Measurements from ENCODE around the gene PVALEF. TPM values are rescaled to one million over a fixed set of nuclear protein-coding genes. Genes with fewer than 3 reads are reported as not detected.
A peak's percentile ranks its signal among the peaks of the same experiment; 100 is the strongest.

The PVALEF gene
- polyA plus RNA-seq, 1 donor: 3.0 TPM

DNA sequence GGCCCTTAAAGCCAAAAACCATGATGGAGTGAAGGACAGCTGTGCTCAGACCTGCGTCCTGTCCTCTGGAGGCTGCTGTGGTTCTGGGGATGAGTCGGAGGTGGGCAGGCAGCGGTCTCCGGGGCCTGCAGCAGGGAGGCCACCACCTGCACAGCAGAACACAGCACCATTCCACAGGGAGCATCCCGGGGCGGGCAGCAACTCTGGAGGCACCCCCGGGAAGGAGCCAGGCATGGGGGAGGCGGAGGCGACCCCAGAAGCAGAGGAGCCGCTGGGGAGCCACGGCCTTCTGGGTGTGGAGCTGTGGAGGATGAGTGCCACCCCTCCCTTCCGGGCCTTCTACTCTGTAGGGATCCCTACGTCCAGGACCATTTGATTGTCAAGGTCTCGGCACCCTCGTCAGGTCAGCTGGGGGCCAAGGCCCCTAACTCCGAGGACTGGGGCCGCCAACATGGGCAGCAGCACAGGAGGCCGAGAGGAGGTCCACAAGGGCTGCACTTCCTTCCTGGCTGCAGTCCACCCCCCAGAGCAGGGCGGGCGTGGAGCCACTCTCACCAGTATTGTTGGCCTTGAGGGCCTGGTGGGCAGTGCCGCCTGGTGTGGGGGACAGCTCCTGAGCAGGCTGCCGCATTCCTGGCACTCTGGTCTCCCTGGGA, 33.6 kb downstream of the PVALEF start:
- DNase-seq: no peak

DNA sequence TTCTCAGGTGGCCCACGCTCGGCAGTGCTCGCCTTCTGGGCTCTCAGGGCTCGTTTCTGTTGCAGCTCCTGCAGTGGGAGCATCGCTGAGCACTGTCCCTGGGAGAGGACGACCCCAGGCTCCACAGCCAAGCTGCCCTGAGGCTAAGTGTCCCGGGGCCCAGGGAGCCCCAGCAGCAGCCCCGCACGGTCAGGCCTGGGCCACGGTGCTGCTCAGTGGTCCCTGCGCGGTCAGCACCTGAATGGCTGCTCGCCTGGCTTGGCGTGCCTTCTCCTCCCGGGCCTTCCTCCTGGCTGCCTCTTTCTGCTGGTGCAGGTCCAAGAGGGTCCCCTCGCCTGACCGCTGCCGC, 34.1 kb downstream of the PVALEF start:
- DNase-seq: no peak

GRCh38 chr17:81200201-81200600, 34.9 kb downstream of the PVALEF start:
- no peak for DNase-seq

GRCh38 chr17:81200695-81201580, 35.6 kb downstream of the PVALEF start:
- DNase-seq: peak; percentile 60

- no peak for DNase-seq
Measured at GRCh38 chr17:81202318-81202717, 37.0 kb downstream of the PVALEF start.

GRCh38 chr17:81203136-81203535, 37.8 kb downstream of the PVALEF start:
- DNase-seq: no peak

GRCh38 chr17:81204578-81204977, 39.3 kb downstream of the PVALEF start:
- no peak for DNase-seq

GRCh38 chr17:81206166-81206565, 40.9 kb downstream of the PVALEF start:
- DNase-seq: no peak

- DNase-seq: no peak
Measured at GRCh38 chr17:81206657-81207056, 41.4 kb downstream of the PVALEF start.

GRCh38 chr17:81207610-81208581, 42.6 kb downstream of the PVALEF start:
- DNase-seq: no peak

GRCh38 chr17:81208651-81209050, 43.3 kb downstream of the PVALEF start:
- no peak for DNase-seq

DNA sequence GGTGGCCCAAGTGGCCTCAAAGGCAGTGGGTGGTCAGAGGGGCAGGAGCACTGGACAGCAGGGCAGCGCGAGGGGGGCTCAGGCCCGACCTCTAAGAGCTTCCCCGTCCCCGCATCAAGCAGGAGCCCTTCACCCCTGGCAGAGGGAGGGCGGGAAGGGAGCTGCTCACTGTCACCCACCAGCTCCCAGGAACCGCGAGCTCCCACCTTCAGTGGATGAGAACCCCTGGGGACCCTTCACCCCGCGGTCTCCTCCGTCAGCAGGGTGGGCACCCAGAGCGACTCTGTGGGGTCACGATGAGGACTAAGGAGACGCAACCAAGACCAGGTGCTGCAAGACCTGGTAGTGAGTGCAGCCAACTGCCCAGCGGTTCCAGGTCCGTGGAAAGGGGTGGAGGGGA, 43.8 kb downstream of the PVALEF start:
- no peak for DNase-seq

GRCh38 chr17:81210466-81210865, 45.2 kb downstream of the PVALEF start:
- DNase-seq: no peak

DNA sequence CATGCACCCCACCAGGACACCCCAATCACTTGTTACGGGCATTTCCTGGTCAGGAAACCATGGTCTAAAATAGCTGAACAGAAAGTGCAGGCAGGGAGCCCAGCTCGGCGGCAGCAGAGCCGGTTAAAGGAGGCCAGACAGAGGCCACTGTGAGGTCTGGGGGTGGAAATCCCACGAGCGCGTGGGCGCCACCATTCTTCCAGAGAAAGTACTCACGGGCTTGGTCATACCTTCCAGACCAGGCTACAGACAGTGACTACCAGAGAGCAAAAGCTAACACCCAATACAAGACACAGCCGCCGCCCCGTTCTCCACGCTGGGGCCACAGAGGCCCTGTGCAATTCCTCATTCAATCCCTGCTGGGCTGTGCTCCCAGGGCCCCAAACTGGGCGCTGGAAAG, 45.6 kb downstream of the PVALEF start:
- no peak for DNase-seq

DNA sequence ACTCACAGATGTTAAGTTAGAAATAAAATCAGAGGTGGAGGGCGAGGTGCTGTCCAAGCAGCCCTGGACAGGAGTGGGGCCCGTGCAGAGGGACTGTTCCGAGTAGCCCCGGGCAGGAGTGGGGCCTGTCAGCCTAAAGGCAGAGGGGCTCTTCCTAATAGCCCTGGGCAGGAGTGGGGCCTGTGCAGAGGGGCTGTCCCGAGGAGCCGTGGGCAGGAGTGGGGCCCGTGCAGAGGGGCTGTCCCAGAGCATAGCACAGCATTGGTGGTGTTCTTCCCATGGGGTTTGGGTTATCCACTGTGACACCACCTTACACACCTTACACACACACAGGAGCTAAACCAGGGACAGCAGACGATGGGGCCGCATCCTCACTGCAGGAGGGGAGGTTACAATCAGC, 47.1 kb downstream of the PVALEF start:
- no peak for DNase-seq

GRCh38 chr17:81213978-81214377, 48.7 kb downstream of the PVALEF start:
- DNase-seq: no peak

DNA sequence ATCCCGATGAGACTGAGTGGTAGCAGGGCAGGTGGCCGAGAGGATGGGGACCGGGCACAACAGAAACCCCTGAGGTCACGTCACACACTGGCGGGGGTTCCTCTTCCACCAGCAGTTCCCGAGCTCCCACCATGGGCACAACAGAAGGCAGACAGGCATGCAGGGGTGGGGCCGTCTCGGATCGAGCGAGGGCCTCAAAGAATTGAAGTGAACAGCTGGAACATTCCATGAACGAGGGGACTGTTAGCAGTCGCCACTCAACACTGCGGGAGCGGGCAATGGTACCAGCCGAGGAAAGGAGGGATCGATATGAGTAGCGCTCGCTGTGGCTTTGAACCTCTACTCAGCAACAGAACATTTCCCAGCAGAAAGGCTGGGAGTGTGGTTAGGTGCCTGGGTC, 52.2 kb downstream of the PVALEF start:
- DNase-seq: no peak

GRCh38 chr17:81218459-81218858, 53.2 kb downstream of the PVALEF start:
- DNase-seq: no peak

- DNase-seq: no peak
Measured at GRCh38 chr17:81218991-81219390, 53.7 kb downstream of the PVALEF start.

DNA sequence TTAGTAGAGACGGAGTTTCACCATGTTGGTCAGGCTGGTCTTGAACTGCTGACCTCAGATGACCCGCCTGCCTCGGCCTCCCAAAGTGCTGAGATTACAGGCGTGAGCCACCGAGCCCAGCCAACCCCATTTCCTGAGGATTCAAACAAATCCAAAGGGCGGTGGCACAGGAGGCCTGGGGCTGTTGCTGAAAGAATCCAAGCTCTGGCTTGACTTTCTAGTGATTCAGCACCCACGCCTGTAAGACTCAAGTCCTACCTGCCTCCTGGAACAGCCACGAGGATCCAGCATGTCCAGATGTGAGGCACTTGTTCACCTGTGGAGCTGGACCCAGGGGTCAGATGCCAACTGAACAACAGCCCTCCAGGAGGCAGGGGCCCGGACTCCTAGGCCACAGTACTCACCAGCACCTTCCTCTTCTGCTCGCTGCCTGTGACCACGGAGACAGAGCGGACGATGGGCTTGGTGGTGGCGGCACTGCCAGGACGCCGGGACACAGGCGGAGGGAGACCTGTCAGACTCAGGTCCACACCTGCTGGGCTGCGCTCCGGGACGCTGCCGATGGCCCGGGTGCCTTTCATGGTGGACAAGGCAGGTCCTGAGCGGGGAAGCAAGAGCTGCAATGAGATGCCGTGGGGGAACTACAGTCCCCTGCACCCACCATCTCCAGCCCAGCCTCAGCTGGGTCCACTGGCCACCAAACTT, 54.3 kb downstream of the PVALEF start:
- DNase-seq: no peak

GRCh38 chr17:81221371-81221841, 56.1 kb downstream of the PVALEF start:
- no peak for DNase-seq

Measured in hindlimb muscle (tissue), 1 donor.